Gastroesophageal sphincter (tissue), 4 donors: ENCODE results near the gene PRKCQ. TPM values are rescaled to one million over a fixed set of nuclear protein-coding genes. Genes with fewer than 3 reads are reported as not detected.
"Not testable (repeated sequence)": the region's sequence is repeated elsewhere in the genome, so short reads cannot be mapped to it uniquely, and the experiment has no call there.

Experiments
- ATAC-seq: fragments of 150-250 bp; one replicate; pipeline ENCODE4 v1.9.1; 2016; ENCODE audit warnings: mild to moderate bottlenecking, moderate library complexity
- H3K27ac ChIP-seq, 4 donors: fragments of 200-600 bp; sonication (generic) in 3 of 4; 1 replicate in 3 of 4; 2 replicates in 1 of 4; pipeline ENCODE4 v1.5.1; 2016 to 2019
- H3K27me3 ChIP-seq: fragments of 200-600 bp; sonication (generic); one replicate; pipeline ENCODE4 v1.5.1; 2019
- H3K36me3 ChIP-seq, 2 donors: fragments of 200-600 bp; sonication (generic); one replicate each; pipeline ENCODE4 v1.5.1; 2019; ENCODE audit warnings: control low read depth in 1 of 2
- H3K4me1 ChIP-seq, 3 donors: fragments of 200-600 bp; sonication (generic); 1 replicate in 2 of 3; 2 replicates in 1 of 3; pipeline ENCODE4 v1.5.1; 2016 to 2019; ENCODE audit warnings: control low read depth in 2 of 3
- H3K4me3 ChIP-seq, 2 donors: fragments of 200-600 bp; sonication (generic); one replicate each; pipeline ENCODE4 v1.5.1; 2019; ENCODE audit warnings: mild to moderate bottlenecking in 1 of 2, moderate library complexity in 1 of 2
- H3K9me3 ChIP-seq, 3 donors: fragments of 200-600 bp; sonication (generic); one replicate each; pipeline ENCODE4 v1.5.1; 2017 to 2019; ENCODE audit warnings: control low read depth in 2 of 3
- CTCF ChIP-seq, 4 experiments: fragments of 200-600 bp in 2 of 4; fragments of 450-650 bp in 2 of 4; sonication (generic) in 1 of 4; IDR thresholded peaks; one replicate each; pipeline ENCODE4 v1.5.1; 2017 to 2019; ENCODE audit warnings: antibody characterized with exemption in 4 of 4, mild to moderate bottlenecking in 2 of 4, moderate library complexity in 2 of 4
- EP300 ChIP-seq: sonication (generic); formaldehyde crosslinking; IDR thresholded peaks from one replicate; pipeline ENCODE4 v1.6.1; 2017; ENCODE audit warnings: antibody characterized with exemption, mild to moderate bottlenecking
- POLR2A ChIP-seq, 2 donors: fragments of 450-650 bp; IDR thresholded peaks; one replicate each; pipeline ENCODE4 v1.6.1; 2017; ENCODE audit warnings: antibody characterized with exemption in 2 of 2, mild to moderate bottlenecking in 2 of 2, moderate library complexity in 1 of 2
- POLR2AphosphoS5 ChIP-seq: sonication (generic); formaldehyde crosslinking; IDR thresholded peaks from one replicate; pipeline ENCODE4 v1.6.1; 2017; ENCODE audit warnings: antibody characterized with exemption
- WGBS, 2 donors: methylation state at CpG; one replicate each; pipeline ENCODE4 v1.1.5; 2018; ENCODE audit warnings: low coverage in 1 of 2; 5-methylcytosine and 5-hydroxymethylcytosine counted together
- total RNA-seq, 4 donors: library from RNA; depleted of rRNA; stranded (reverse); fragments of >200 nt; gene quantifications; one replicate each; pipeline ENCODE4 v1.1.0, GENCODE V29; 2016

The PRKCQ gene
- total RNA-seq, 4 donors from 2014 or later = 2.0 to 7.6 (median 4.3) TPM

GRCh38 chr10:6583447-6583846, 3.4 kb upstream of the PRKCQ start:
- WGBS, 2 donors = 78 to 92% methylated on average over 6 to 9 of the region's 10 CpGs

GRCh38 chr10:6582913-6583312, 2.8 kb upstream of the PRKCQ start:
- Histone ChIP-seq H3K27me3 (peaks cover 28% of the 10 kb centered on the region), H3K4me1 (peaks cover 0 to 21% (median 0%) of the 10 kb centered on the region in 3 donors)
- ATAC-seq, H3K4me3 ChIP-seq, H3K27ac ChIP-seq, H3K9me3 ChIP-seq, H3K36me3 ChIP-seq: not testable (repeated sequence)
- 94 to 96% methylated on average over 5 to 6 of the region's 8 CpGs for WGBS, 2 donors

More at GRCh38 chr10:6583447-6583846, 3.4 kb upstream of the PRKCQ start:
- Histone ChIP-seq H3K27ac (no peak overlapping the region), H3K9me3 (no peaks in the 10 kb centered on the region), H3K4me3 (no peak overlapping the region), H3K36me3 (no peaks in the 10 kb centered on the region), H3K27me3 (peaks cover 23% of the 10 kb centered on the region), H3K4me1 (peaks cover 0 to 21% (median 0%) of the 10 kb centered on the region in 3 donors)
- TF ChIP-seq POLR2A (IDR thresholded peaks at IDR 0.05) (no peak), CTCF (IDR thresholded peaks at IDR 0.05) (no peak), EP300 (no peak), POLR2AphosphoS5 (no peak)
- ATAC-seq = no peak

- WGBS, 2 donors = 100% methylated on average over 3 of the region's 5 CpGs
- H3K4me1 ChIP-seq = peaks cover 0 to 21% (median 0%) of the 10 kb centered on the region in 3 donors
- no peak for TF ChIP-seq POLR2AphosphoS5
- TF ChIP-seq CTCF (IDR thresholded peaks at IDR 0.05) = no peak
- no peak for TF ChIP-seq POLR2A (IDR thresholded peaks at IDR 0.05)
- no peaks in the 10 kb centered on the region for H3K9me3 ChIP-seq
- no peak overlapping the region for H3K27ac ChIP-seq
- no peak overlapping the region for H3K4me3 ChIP-seq
- H3K36me3 ChIP-seq = no peaks in the 10 kb centered on the region
- no peak for ATAC-seq
- H3K27me3 ChIP-seq = peaks cover 32% of the 10 kb centered on the region
These were observed 2.2 kb upstream of the PRKCQ start for GRCh38 chr10:6582298-6582697.

- Histone ChIP-seq H3K9me3 (no peaks in the 10 kb centered on the region), H3K27me3 (peaks cover 32% of the 10 kb centered on the region), H3K36me3 (no peaks in the 10 kb centered on the region), H3K27ac (no peak overlapping the region), H3K4me1 (peaks cover 0 to 21% (median 0%) of the 10 kb centered on the region in 3 donors), H3K4me3 (no peak overlapping the region)
- no peak for ATAC-seq
- WGBS, 2 donors = 78 to 79% methylated on average over 4 to 6 of the region's 7 CpGs
- no peak for TF ChIP-seq POLR2A (IDR thresholded peaks at IDR 0.05)
- no peak for TF ChIP-seq POLR2AphosphoS5
- TF ChIP-seq CTCF (IDR thresholded peaks at IDR 0.05) = no peak
- no peak for TF ChIP-seq EP300
These were observed 1.7 kb upstream of the PRKCQ start for GRCh38 chr10:6581778-6582228.

- ATAC-seq, H3K9me3 ChIP-seq, H3K36me3 ChIP-seq: not testable (repeated sequence)
- WGBS, 2 donors = 59% methylated on average over 2 to 7 of the region's 7 CpGs
- H3K27ac ChIP-seq = peak overlapping the region in 1 of 4 donors; percentile 69
- peak overlapping the region in 1 of 2 donors; percentile 67 for H3K4me3 ChIP-seq
- H3K27me3 ChIP-seq = peaks cover 32% of the 10 kb centered on the region
- peaks cover 0 to 21% (median 0%) of the 10 kb centered on the region in 3 donors for H3K4me1 ChIP-seq
These were observed 1.1 kb upstream of the PRKCQ start for GRCh38 chr10:6581223-6581622.

GRCh38 chr10:6580279-6581029, 378 bp upstream of the PRKCQ start:
- Histone ChIP-seq H3K4me3 (peak overlapping the region; percentile 34 to 67), H3K4me1 (peaks cover 0 to 21% (median 0%) of the 10 kb centered on the region in 3 donors), H3K27ac (peak overlapping the region in 3 of 4 donors; percentile 24 to 74 (median 69)), H3K36me3 (no peaks in the 10 kb centered on the region), H3K27me3 (peaks cover 32% of the 10 kb centered on the region), H3K9me3 (no peaks in the 10 kb centered on the region)
- TF ChIP-seq EP300 = no peak
- TF ChIP-seq CTCF (IDR thresholded peaks at IDR 0.05) = peak in 3 of 4 experiments; percentile 41 to 62 (median 60)
- ATAC-seq = peak; percentile 90
- 18 to 20% methylated on average over 6 to 11 of the region's 56 CpGs for WGBS, 2 donors
